ENCODE measurements around the gene ZC3H13. TPM values are rescaled to one million over a fixed set of nuclear protein-coding genes. Genes with fewer than 3 reads are reported as not detected.

The ZC3H13 gene
- total RNA-seq, 1 experiment from 2014 or later = 378 TPM

DNA sequence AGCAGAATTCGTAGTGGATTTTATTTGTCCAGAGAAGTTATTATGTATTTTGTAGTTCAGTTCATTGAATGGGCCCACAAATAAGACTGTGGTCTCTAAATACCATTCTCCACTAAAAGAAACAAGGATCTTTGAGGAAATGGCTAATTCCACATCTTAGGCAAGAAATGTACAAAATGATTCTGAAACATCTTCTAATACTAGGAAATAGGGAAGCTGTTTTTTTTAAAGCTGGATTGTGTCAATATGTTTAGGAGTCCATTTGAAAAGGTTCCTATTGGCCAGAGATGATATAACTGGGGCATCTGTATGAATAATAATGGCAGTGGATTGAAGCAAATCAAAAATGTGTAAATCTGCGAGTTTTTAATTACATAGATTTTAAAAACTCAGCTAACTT, 112.5 kb downstream of the ZC3H13 start:
- H3K36me3 ChIP-seq (ENCODE audit: insufficient read depth, low read length, poor library complexity, severe bottlenecking) = no peaks in the 10 kb centered on the region
- ChIA-PET POLR2A (ENCODE audit: low non-redundant PET) (interaction anchor here (0.5 kb wide), 1 partner anchor 195 kb away, joined by 12 read pairs; no protein-coding TSS in a partner anchor), CTCF (no interaction called here)
- TF ChIP-seq, protein P1, sequence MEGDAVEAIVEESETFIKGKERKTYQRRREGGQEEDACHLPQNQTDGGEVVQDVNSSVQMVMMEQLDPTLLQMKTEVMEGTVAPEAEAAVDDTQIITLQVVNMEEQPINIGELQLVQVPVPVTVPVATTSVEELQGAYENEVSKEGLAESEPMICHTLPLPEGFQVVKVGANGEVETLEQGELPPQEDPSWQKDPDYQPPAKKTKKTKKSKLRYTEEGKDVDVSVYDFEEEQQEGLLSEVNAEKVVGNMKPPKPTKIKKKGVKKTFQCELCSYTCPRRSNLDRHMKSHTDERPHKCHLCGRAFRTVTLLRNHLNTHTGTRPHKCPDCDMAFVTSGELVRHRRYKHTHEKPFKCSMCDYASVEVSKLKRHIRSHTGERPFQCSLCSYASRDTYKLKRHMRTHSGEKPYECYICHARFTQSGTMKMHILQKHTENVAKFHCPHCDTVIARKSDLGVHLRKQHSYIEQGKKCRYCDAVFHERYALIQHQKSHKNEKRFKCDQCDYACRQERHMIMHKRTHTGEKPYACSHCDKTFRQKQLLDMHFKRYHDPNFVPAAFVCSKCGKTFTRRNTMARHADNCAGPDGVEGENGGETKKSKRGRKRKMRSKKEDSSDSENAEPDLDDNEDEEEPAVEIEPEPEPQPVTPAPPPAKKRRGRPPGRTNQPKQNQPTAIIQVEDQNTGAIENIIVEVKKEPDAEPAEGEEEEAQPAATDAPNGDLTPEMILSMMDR (conservative IDR thresholded peaks at IDR 0.05; ENCODE audit: low read depth, low read length) = no peak
- no peak for TF ChIP-seq EZH2 (IDR thresholded peaks at IDR 0.05; ENCODE audit: borderline replicate concordance, low read depth, low read length, poor library complexity, severe bottlenecking)
- intact Hi-C loops (cut with micrococcal nuclease; ENCODE audit: unreplicated experiment) = no loop called here
- H3K4me1 ChIP-seq (ENCODE audit: insufficient read depth, low read length, poor library complexity, severe bottlenecking) = peaks cover 16% of the 10 kb centered on the region
- H3K27ac ChIP-seq (ENCODE audit: low read depth, low read length, poor library complexity, severe bottlenecking) = no peak overlapping the region
- DNase-seq (ENCODE audit: low spot score) = no peak
- BruUV-seq (replicated peaks) = no TSS peak
- no peak overlapping the region for H3K4me3 ChIP-seq (ENCODE audit: low read depth, low read length, poor library complexity, severe bottlenecking)
- H3K27me3 ChIP-seq (replicated peaks; ENCODE audit: insufficient read depth, low read depth, low read length, poor library complexity) = no peaks in the 10 kb centered on the region
- H3K9me3 ChIP-seq (ENCODE audit: low read depth, low read length, poor library complexity, severe bottlenecking) = no peaks in the 10 kb centered on the region

DNA sequence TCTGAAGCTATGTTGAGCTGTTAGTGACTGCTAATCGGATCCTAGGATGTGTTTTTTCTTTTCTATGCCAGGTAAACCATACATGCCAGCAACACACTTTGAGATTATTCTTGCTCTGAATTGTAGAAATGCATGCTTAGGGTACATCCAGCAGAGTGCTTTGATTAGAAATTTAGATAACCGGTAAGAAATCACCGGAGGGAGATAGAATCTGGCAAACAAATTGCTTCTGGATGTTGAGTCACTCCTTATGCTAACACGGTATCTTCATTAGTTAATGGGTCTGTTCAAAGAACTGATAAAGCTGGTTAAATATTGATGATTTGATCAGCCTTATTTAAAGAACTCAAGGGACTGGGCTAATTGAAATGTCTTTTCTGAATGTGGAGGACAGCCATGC, 115.9 kb downstream of the ZC3H13 start:
- H3K27me3 ChIP-seq (replicated peaks; ENCODE audit: insufficient read depth, low read depth, low read length, poor library complexity) = no peaks in the 10 kb centered on the region
- no peak overlapping the region for H3K4me3 ChIP-seq (ENCODE audit: low read depth, low read length, poor library complexity, severe bottlenecking)
- TF ChIP-seq EZH2 (IDR thresholded peaks at IDR 0.05; ENCODE audit: borderline replicate concordance, low read depth, low read length, poor library complexity, severe bottlenecking) = no peak
- TF ChIP-seq, protein P1 (conservative IDR thresholded peaks at IDR 0.05; ENCODE audit: low read depth, low read length) = no peak
- POLR2A ChIA-PET (ENCODE audit: low non-redundant PET) = no interaction called here
- no peaks in the 10 kb centered on the region for H3K9me3 ChIP-seq (ENCODE audit: low read depth, low read length, poor library complexity, severe bottlenecking)
- intact Hi-C loops (cut with micrococcal nuclease; ENCODE audit: unreplicated experiment) = no loop called here
- no TSS peak for BruUV-seq (replicated peaks)
- H3K36me3 ChIP-seq (ENCODE audit: insufficient read depth, low read length, poor library complexity, severe bottlenecking) = no peaks in the 10 kb centered on the region
- no peak for DNase-seq (ENCODE audit: low spot score)
- H3K27ac ChIP-seq (ENCODE audit: low read depth, low read length, poor library complexity, severe bottlenecking) = no peak overlapping the region
- H3K4me1 ChIP-seq (ENCODE audit: insufficient read depth, low read length, poor library complexity, severe bottlenecking) = no peaks in the 10 kb centered on the region
- CTCF ChIA-PET = no interaction called here

DNA sequence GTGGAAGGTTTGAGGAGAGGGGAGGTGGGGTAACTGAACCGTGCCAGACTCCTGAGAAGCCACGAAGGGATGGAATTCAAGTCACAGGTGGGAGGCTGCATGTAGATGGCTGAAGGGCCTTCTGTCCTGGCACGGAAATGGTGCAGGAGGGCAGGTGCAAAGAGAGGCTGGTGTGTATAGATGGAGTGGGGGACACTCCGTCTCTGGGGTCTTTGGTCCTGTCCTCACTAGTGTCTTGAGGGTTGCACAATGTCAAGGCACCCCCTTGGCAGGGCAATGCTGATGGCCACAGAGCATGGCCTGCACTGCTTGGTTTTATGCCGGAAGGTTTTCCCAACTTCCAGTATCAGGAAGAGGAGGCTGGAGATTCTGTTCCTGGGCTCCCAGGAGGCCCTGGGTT, 118.3 kb downstream of the ZC3H13 start:
- H3K4me1 ChIP-seq (ENCODE audit: insufficient read depth, low read length, poor library complexity, severe bottlenecking) = peaks cover under 1% of the 10 kb centered on the region
- CTCF ChIA-PET = no interaction called here
- H3K9me3 ChIP-seq (ENCODE audit: low read depth, low read length, poor library complexity, severe bottlenecking) = no peaks in the 10 kb centered on the region
- BruUV-seq (replicated peaks) = no TSS peak
- H3K36me3 ChIP-seq (ENCODE audit: insufficient read depth, low read length, poor library complexity, severe bottlenecking) = no peaks in the 10 kb centered on the region
- no peaks in the 10 kb centered on the region for H3K27me3 ChIP-seq (replicated peaks; ENCODE audit: insufficient read depth, low read depth, low read length, poor library complexity)
- no peak for DNase-seq (ENCODE audit: low spot score)
- H3K4me3 ChIP-seq (ENCODE audit: low read depth, low read length, poor library complexity, severe bottlenecking) = no peak overlapping the region
- H3K27ac ChIP-seq (ENCODE audit: low read depth, low read length, poor library complexity, severe bottlenecking) = no peak overlapping the region
- TF ChIP-seq, protein P1 (conservative IDR thresholded peaks at IDR 0.05; ENCODE audit: low read depth, low read length) = no peak
- POLR2A ChIA-PET (ENCODE audit: low non-redundant PET) = no interaction called here
- intact Hi-C loops (cut with micrococcal nuclease; ENCODE audit: unreplicated experiment) = no loop called here

Data from A673 (cell line).